T-helper 1 cell treated with Interleukin-12 subunit alpha and Interleukin-12 subunit beta and Interleukin-4 antibody, amounts not matched to agents 30 μg/mL and 1 μg/mL, for 36 hours (primary cell): Measurements from ENCODE around the gene NOX1.
"Not testable (repeated sequence)": the region's sequence is repeated elsewhere in the genome, so short reads cannot be mapped to it uniquely, and the experiment has no call there.

Source experiments
- H3K27ac Mint-ChIP-seq: one replicate; pipeline ENCODE4 v1.8.0; 2021; ENCODE audit warnings: mild to moderate bottlenecking, mixed read lengths
- H3K27me3 Mint-ChIP-seq: one replicate; pipeline ENCODE4 v1.8.0; 2021; ENCODE audit warnings: low read depth, mixed read lengths
- H3K36me3 Mint-ChIP-seq: one replicate; pipeline ENCODE4 v1.8.0; 2021; ENCODE audit warnings: low read depth, mixed read lengths
- H3K4me1 Mint-ChIP-seq: one replicate; pipeline ENCODE4 v1.8.0; 2021; ENCODE audit warnings: low read depth, mixed read lengths
- H3K4me3 Mint-ChIP-seq: one replicate; pipeline ENCODE4 v1.8.0; 2021; ENCODE audit warnings: mild to moderate bottlenecking, moderate library complexity, mixed read lengths
- H3K9me3 Mint-ChIP-seq: one replicate; pipeline ENCODE4 v1.8.0; 2021; ENCODE audit warnings: mixed read lengths

NOX1 gene

GRCh38 chrX:100797359-100797758 lies 76.8 kb downstream of the NOX1 start:
- Mint-ChIP-seq H3K4me3 (no peak overlapping the region), H3K9me3 (no peaks in the 10 kb centered on the region), H3K36me3 (no peaks in the 10 kb centered on the region), H3K27me3 (peaks cover 5% of the 10 kb centered on the region), H3K4me1 (no peaks in the 10 kb centered on the region), H3K27ac (no peak overlapping the region)

- not testable (repeated sequence) for H3K36me3 Mint-ChIP-seq, H3K27ac Mint-ChIP-seq, H3K4me1 Mint-ChIP-seq, H3K4me3 Mint-ChIP-seq, H3K9me3 Mint-ChIP-seq, H3K27me3 Mint-ChIP-seq
These were observed 77.8 kb downstream of the NOX1 start for GRCh38 chrX:100796371-100796770.
